Chondrocyte (in vitro differentiated cells): Measurements from ENCODE around the gene DENND4B. TPM values are rescaled to one million over a fixed set of nuclear protein-coding genes. Genes with fewer than 3 reads are reported as not detected.
A peak's percentile ranks its signal among the peaks of the same experiment; 100 is the strongest.

ENCODE experiments used
- DNase-seq: peaks from one replicate; pipeline ENCODE4 v3.0.0; 2021; ENCODE audit warnings: mixed read lengths, low spot score
- H3K27ac Mint-ChIP-seq: one replicate; pipeline ENCODE4 v1.8.0; 2021; ENCODE audit warnings: mild to moderate bottlenecking, moderate library complexity, mixed read lengths; ENCODE audit not compliant: unreplicated experiment
- H3K27me3 Mint-ChIP-seq: 2 replicates; pipeline ENCODE4 v1.8.0; 2021; ENCODE audit warnings: low read depth, mixed read lengths
- H3K36me3 Mint-ChIP-seq: 2 replicates; pipeline ENCODE4 v1.8.0; 2021; ENCODE audit warnings: low read depth, mixed read lengths
- H3K4me1 Mint-ChIP-seq: 2 replicates; pipeline ENCODE4 v1.8.0; 2021; ENCODE audit warnings: low read depth, mild to moderate bottlenecking, mixed read lengths
- H3K4me3 Mint-ChIP-seq: one replicate; pipeline ENCODE4 v1.8.0; 2021; ENCODE audit warnings: mild to moderate bottlenecking, moderate library complexity, mixed read lengths; ENCODE audit not compliant: unreplicated experiment
- H3K9me3 Mint-ChIP-seq: 2 replicates; pipeline ENCODE4 v1.8.0; 2021; ENCODE audit warnings: low read depth, mixed read lengths
- CTCF ChIP-seq: fragments of 200-600 bp; sonication (generic); IDR thresholded peaks from 2 replicates; pipeline ENCODE4 v1.5.0; 2021; ENCODE audit warnings: antibody characterized with exemption, mild to moderate bottlenecking, moderate library complexity
- total RNA-seq: library from RNA; stranded (reverse); gene quantifications from 3 replicates; pipeline ENCODE4 v1.2.1, GENCODE V29; 2021

Gene DENND4B
- total RNA-seq, 1 donor from 2014 or later = 36.7 TPM

- H3K9me3 Mint-ChIP-seq = no peaks in the 10 kb centered on the region
- peaks cover 4% of the 10 kb centered on the region for H3K36me3 Mint-ChIP-seq
- peak within 1 kb of the TSS; percentile 88 for H3K4me3 Mint-ChIP-seq
- H3K27ac Mint-ChIP-seq = peak within 1 kb of the TSS; percentile 94
- DNase-seq = peak; percentile 99
- no peak for TF ChIP-seq CTCF
- no peaks in the 10 kb centered on the region for H3K27me3 Mint-ChIP-seq
- peaks cover 73% of the 10 kb centered on the region for H3K4me1 Mint-ChIP-seq
Observed at GRCh38 chr1:153963030-153963849, 16.7 kb upstream of the DENND4B start, which contains the start of gene SLC39A1. Gene SLC39A1, minus strand, starts transcription at chr1:153963537. Its CDS starts 822 bp downstream, at chr1:153962715.

GRCh38 chr1:153962088-153963029 lies 15.8 kb upstream of the DENND4B start:
- peaks cover 71% of the 10 kb centered on the region for H3K4me1 Mint-ChIP-seq
- no peak for TF ChIP-seq CTCF
- no peak for DNase-seq

DNA sequence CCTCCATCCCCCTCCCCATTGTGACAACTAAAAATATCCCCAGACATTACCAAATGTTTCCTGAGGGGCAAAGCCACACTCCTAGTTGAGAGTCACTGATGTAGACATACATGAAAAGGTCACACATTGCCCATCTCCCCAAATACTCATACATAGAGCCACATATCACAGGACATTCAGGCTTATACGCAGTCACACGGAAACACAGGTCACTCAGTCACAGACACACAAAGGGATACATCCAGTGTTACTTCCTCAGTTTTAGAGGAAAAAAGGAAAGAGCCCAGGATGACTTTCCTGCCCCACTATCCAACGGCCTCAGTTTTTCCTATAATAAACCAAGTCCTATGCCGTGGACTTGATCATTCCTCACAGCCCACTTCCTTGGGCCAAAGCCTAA lies 14.9 kb upstream of the DENND4B start:
- H3K36me3 Mint-ChIP-seq = peaks cover 4% of the 10 kb centered on the region
- no peak for DNase-seq
- H3K27me3 Mint-ChIP-seq = no peaks in the 10 kb centered on the region
- H3K9me3 Mint-ChIP-seq = no peaks in the 10 kb centered on the region
- H3K4me3 Mint-ChIP-seq = peak overlapping the region; percentile 88
- peaks cover 73% of the 10 kb centered on the region for H3K4me1 Mint-ChIP-seq
- peak overlapping the region; percentile 94 for H3K27ac Mint-ChIP-seq
- no peak for TF ChIP-seq CTCF

More at GRCh38 chr1:153962088-153963029, 15.8 kb upstream of the DENND4B start:
- Mint-ChIP-seq H3K36me3 (peaks cover 4% of the 10 kb centered on the region), H3K27ac (peak overlapping the region; percentile 94), H3K27me3 (no peaks in the 10 kb centered on the region), H3K9me3 (no peaks in the 10 kb centered on the region), H3K4me3 (peak overlapping the region; percentile 88)

- peak; percentile 88 for DNase-seq
- H3K9me3 Mint-ChIP-seq = no peaks in the 10 kb centered on the region
- peaks cover 65% of the 10 kb centered on the region for H3K4me1 Mint-ChIP-seq
- H3K27me3 Mint-ChIP-seq = no peaks in the 10 kb centered on the region
- H3K4me3 Mint-ChIP-seq = no peak overlapping the region
- no peak for TF ChIP-seq CTCF
- peaks cover 4% of the 10 kb centered on the region for H3K36me3 Mint-ChIP-seq
- H3K27ac Mint-ChIP-seq = no peak overlapping the region
Observed at GRCh38 chr1:153960206-153960605, 13.7 kb upstream of the DENND4B start.

GRCh38 chr1:153959454-153959853 lies 12.9 kb upstream of the DENND4B start:
- DNase-seq = no peak
- Mint-ChIP-seq H3K27me3 (no peaks in the 10 kb centered on the region), H3K27ac (peak overlapping the region; percentile 97), H3K9me3 (no peaks in the 10 kb centered on the region), H3K36me3 (peaks cover 4% of the 10 kb centered on the region), H3K4me1 (peaks cover 61% of the 10 kb centered on the region), H3K4me3 (no peak overlapping the region)
- TF ChIP-seq CTCF = no peak
